Stimulated activated memory B cell treated with anti-CD40 and anti-IgM and Interleukin-4, amounts not matched to agents 10 μg/mL and 1 μg/mL and 100 μg/mL, for 72 hours (primary cell): ENCODE data around the gene ME1.
"Not testable (repeated sequence)": the region's sequence is repeated elsewhere in the genome, so short reads cannot be mapped to it uniquely, and the experiment has no call there.

Experiments
- ATAC-seq: fragments of 150-1000 bp; cut with Tn5 transposase; 2 replicates; pipeline ENCODE4 v1.10.0; 2021
- H3K27ac Mint-ChIP-seq: one replicate; pipeline ENCODE4 v1.8.0; 2022; ENCODE audit warnings: mild to moderate bottlenecking, mixed read lengths
- H3K27me3 Mint-ChIP-seq: one replicate; pipeline ENCODE4 v1.8.0; 2022; ENCODE audit warnings: mixed read lengths
- H3K36me3 Mint-ChIP-seq: one replicate; pipeline ENCODE4 v1.8.0; 2022; ENCODE audit warnings: mixed read lengths
- H3K4me1 Mint-ChIP-seq: one replicate; pipeline ENCODE4 v1.8.0; 2022; ENCODE audit warnings: mixed read lengths
- H3K4me3 Mint-ChIP-seq: one replicate; pipeline ENCODE4 v1.8.0; 2022; ENCODE audit warnings: mild to moderate bottlenecking, moderate library complexity, mixed read lengths
- H3K9me3 Mint-ChIP-seq: one replicate; pipeline ENCODE4 v1.8.0; 2022; ENCODE audit warnings: mixed read lengths

Gene ME1

GRCh38 chr6:83444086-83444699 is 13.3 kb upstream of the ME1 start:
- not testable (repeated sequence) for H3K4me1 Mint-ChIP-seq, ATAC-seq, H3K36me3 Mint-ChIP-seq, H3K9me3 Mint-ChIP-seq, H3K4me3 Mint-ChIP-seq, H3K27ac Mint-ChIP-seq, H3K27me3 Mint-ChIP-seq

- no peaks in the 10 kb centered on the region for H3K27me3 Mint-ChIP-seq
- no peaks in the 10 kb centered on the region for H3K4me1 Mint-ChIP-seq
- H3K4me3 Mint-ChIP-seq, result no peak overlapping the region
Observed at GRCh38 chr6:83443516-83443915, 12.7 kb upstream of the ME1 start.

GRCh38 chr6:83442752-83443151 is 11.9 kb upstream of the ME1 start:
- H3K27me3 Mint-ChIP-seq, result no peaks in the 10 kb centered on the region
- no peaks in the 10 kb centered on the region for H3K4me1 Mint-ChIP-seq
- H3K36me3 Mint-ChIP-seq, result no peaks in the 10 kb centered on the region
- no peak overlapping the region for H3K4me3 Mint-ChIP-seq
- no peak overlapping the region for H3K27ac Mint-ChIP-seq
- no peak for ATAC-seq
- H3K9me3 Mint-ChIP-seq, result no peaks in the 10 kb centered on the region

More at GRCh38 chr6:83443516-83443915, 12.7 kb upstream of the ME1 start:
- H3K9me3 Mint-ChIP-seq, result no peaks in the 10 kb centered on the region
- ATAC-seq, result no peak
- H3K27ac Mint-ChIP-seq, result no peak overlapping the region
- no peaks in the 10 kb centered on the region for H3K36me3 Mint-ChIP-seq

GRCh38 chr6:83439201-83439600 is 8.3 kb upstream of the ME1 start:
- Mint-ChIP-seq H3K27ac (no peak overlapping the region), H3K36me3 (no peaks in the 10 kb centered on the region), H3K27me3 (no peaks in the 10 kb centered on the region), H3K4me1 (no peaks in the 10 kb centered on the region), H3K9me3 (no peaks in the 10 kb centered on the region), H3K4me3 (no peak overlapping the region)
- no peak for ATAC-seq

GRCh38 chr6:83436674-83437073 is 5.8 kb upstream of the ME1 start:
- Mint-ChIP-seq H3K4me3 (no peak overlapping the region), H3K27me3 (no peaks in the 10 kb centered on the region), H3K36me3 (no peaks in the 10 kb centered on the region), H3K27ac (no peak overlapping the region), H3K4me1 (no peaks in the 10 kb centered on the region), H3K9me3 (no peaks in the 10 kb centered on the region)
- ATAC-seq, result no peak

GRCh38 chr6:83433177-83433576 is 2.3 kb upstream of the ME1 start:
- H3K27ac Mint-ChIP-seq, result no peak overlapping the region
- no peaks in the 10 kb centered on the region for H3K9me3 Mint-ChIP-seq
- ATAC-seq, result no peak
- no peaks in the 10 kb centered on the region for H3K36me3 Mint-ChIP-seq
- no peak overlapping the region for H3K4me3 Mint-ChIP-seq
- H3K27me3 Mint-ChIP-seq, result peaks cover 22% of the 10 kb centered on the region
- no peaks in the 10 kb centered on the region for H3K4me1 Mint-ChIP-seq

- Mint-ChIP-seq H3K27me3 (peaks cover 22% of the 10 kb centered on the region), H3K36me3 (no peaks in the 10 kb centered on the region), H3K27ac (no peak overlapping the region), H3K4me1 (no peaks in the 10 kb centered on the region), H3K4me3 (no peak overlapping the region), H3K9me3 (no peaks in the 10 kb centered on the region)
- no peak for ATAC-seq
Observed at GRCh38 chr6:83432636-83433035, 1.8 kb upstream of the ME1 start.

- H3K9me3 Mint-ChIP-seq, result no peaks in the 10 kb centered on the region
- H3K4me3 Mint-ChIP-seq, result no peak overlapping the region
- ATAC-seq, result no peak
- H3K4me1 Mint-ChIP-seq, result no peaks in the 10 kb centered on the region
- peaks cover 22% of the 10 kb centered on the region for H3K27me3 Mint-ChIP-seq
- H3K27ac Mint-ChIP-seq, result no peak overlapping the region
- H3K36me3 Mint-ChIP-seq, result no peaks in the 10 kb centered on the region
Observed at GRCh38 chr6:83431545-83432155, 799 bp upstream of the ME1 start.

GRCh38 chr6:83429857-83430610 is 817 bp downstream of the ME1 start:
- H3K4me1 Mint-ChIP-seq, result no peaks in the 10 kb centered on the region
- ATAC-seq, result no peak
- H3K9me3 Mint-ChIP-seq, result peaks cover 3% of the 10 kb centered on the region
- no peaks in the 10 kb centered on the region for H3K36me3 Mint-ChIP-seq
- no peak overlapping the region for H3K27ac Mint-ChIP-seq
- peaks cover 22% of the 10 kb centered on the region for H3K27me3 Mint-ChIP-seq
- H3K4me3 Mint-ChIP-seq, result no peak overlapping the region

GRCh38 chr6:83429269-83429668 is 1.6 kb downstream of the ME1 start:
- H3K27ac Mint-ChIP-seq, result no peak overlapping the region
- no peaks in the 10 kb centered on the region for H3K4me1 Mint-ChIP-seq
- H3K4me3 Mint-ChIP-seq, result no peak overlapping the region
- H3K27me3 Mint-ChIP-seq, result peaks cover 22% of the 10 kb centered on the region
- no peak for ATAC-seq
- no peaks in the 10 kb centered on the region for H3K36me3 Mint-ChIP-seq
- peaks cover 6% of the 10 kb centered on the region for H3K9me3 Mint-ChIP-seq

GRCh38 chr6:83424392-83425018 is 6.3 kb downstream of the ME1 start:
- no peak for ATAC-seq
- Mint-ChIP-seq H3K36me3 (no peaks in the 10 kb centered on the region), H3K27me3 (peaks cover under 1% of the 10 kb centered on the region), H3K9me3 (peaks cover 6% of the 10 kb centered on the region), H3K4me1 (no peaks in the 10 kb centered on the region), H3K4me3 (no peak overlapping the region), H3K27ac (no peak overlapping the region)

GRCh38 chr6:83417880-83418663 is 12.8 kb downstream of the ME1 start:
- no peaks in the 10 kb centered on the region for H3K9me3 Mint-ChIP-seq
- no peaks in the 10 kb centered on the region for H3K36me3 Mint-ChIP-seq
- ATAC-seq, result no peak
- no peak overlapping the region for H3K27ac Mint-ChIP-seq
- no peaks in the 10 kb centered on the region for H3K27me3 Mint-ChIP-seq
- no peaks in the 10 kb centered on the region for H3K4me1 Mint-ChIP-seq
- H3K4me3 Mint-ChIP-seq, result no peak overlapping the region

- Mint-ChIP-seq H3K4me3 (no peak overlapping the region), H3K9me3 (no peaks in the 10 kb centered on the region), H3K27ac (no peak overlapping the region), H3K27me3 (no peaks in the 10 kb centered on the region), H3K4me1 (no peaks in the 10 kb centered on the region), H3K36me3 (no peaks in the 10 kb centered on the region)
- ATAC-seq, result no peak
Observed at GRCh38 chr6:83413068-83413467, 17.8 kb downstream of the ME1 start.

- Mint-ChIP-seq H3K27me3 (no peaks in the 10 kb centered on the region), H3K9me3 (no peaks in the 10 kb centered on the region), H3K27ac (no peak overlapping the region), H3K36me3 (no peaks in the 10 kb centered on the region), H3K4me1 (no peaks in the 10 kb centered on the region), H3K4me3 (no peak overlapping the region)
- no peak for ATAC-seq
Observed at GRCh38 chr6:83411731-83412130, 19.1 kb downstream of the ME1 start.

GRCh38 chr6:83403191-83403590 is 27.7 kb downstream of the ME1 start:
- Mint-ChIP-seq H3K4me3 (no peak overlapping the region), H3K27me3 (no peaks in the 10 kb centered on the region), H3K36me3 (no peaks in the 10 kb centered on the region), H3K4me1 (no peaks in the 10 kb centered on the region), H3K9me3 (peaks cover 3% of the 10 kb centered on the region), H3K27ac (no peak overlapping the region)
- no peak for ATAC-seq
